ENCODE results near the gene CA10.
A peak's percentile ranks its signal among the peaks of the same experiment; 100 is the strongest.

Gene CA10

GRCh38 chr17:51642029-51642428 is 516.5 kb downstream of the CA10 start:
- TF ChIP-seq CTCF (IDR thresholded peaks at IDR 0.05; ENCODE audit: extremely low read depth, missing control alignments): no peak
- no peak for DNase-seq (ENCODE audit: low spot score)

GRCh38 chr17:51640108-51640622 is 518.3 kb downstream of the CA10 start:
- peak; percentile 16 for DNase-seq (ENCODE audit: low spot score)
- TF ChIP-seq CTCF (IDR thresholded peaks at IDR 0.05; ENCODE audit: extremely low read depth, missing control alignments): peak; percentile 45

GRCh38 chr17:51638971-51639370 is 519.5 kb downstream of the CA10 start:
- no peak for DNase-seq (ENCODE audit: low spot score)
- TF ChIP-seq CTCF (IDR thresholded peaks at IDR 0.05; ENCODE audit: extremely low read depth, missing control alignments): no peak

- DNase-seq (ENCODE audit: low spot score): no peak
- TF ChIP-seq CTCF (IDR thresholded peaks at IDR 0.05; ENCODE audit: extremely low read depth, missing control alignments): no peak
Measured at GRCh38 chr17:51636291-51636690, 522.2 kb downstream of the CA10 start.

- no peak for TF ChIP-seq CTCF (IDR thresholded peaks at IDR 0.05; ENCODE audit: extremely low read depth, missing control alignments)
- DNase-seq (ENCODE audit: low spot score): no peak
Measured at GRCh38 chr17:51630101-51630671, 528.3 kb downstream of the CA10 start.

GRCh38 chr17:51629232-51629631 is 529.3 kb downstream of the CA10 start:
- no peak for TF ChIP-seq CTCF (IDR thresholded peaks at IDR 0.05; ENCODE audit: extremely low read depth, missing control alignments)
- no peak for DNase-seq (ENCODE audit: low spot score)

GRCh38 chr17:51627779-51628178 is 530.7 kb downstream of the CA10 start:
- no peak for TF ChIP-seq CTCF (IDR thresholded peaks at IDR 0.05; ENCODE audit: extremely low read depth, missing control alignments)

More at GRCh38 chr17:51627779-51628178, 530.7 kb downstream of the CA10 start:
- no peak for DNase-seq (ENCODE audit: low spot score)
